Stomach (tissue), 9 donors: ENCODE data around the gene ADD3. TPM values are rescaled to one million over a fixed set of nuclear protein-coding genes. Genes with fewer than 3 reads are reported as not detected.

Source experiments
- DNase-seq, 2 donors: peaks; one replicate each; pipeline versions ENCODE4 v3.0.0 to v3.0.0-alpha.2; 2013 to 2019
- H3K27ac ChIP-seq, 5 donors: fragments of 200-600 bp in 4 of 5; sonication (generic) in 4 of 5; one replicate each; pipeline ENCODE4 v1.5.1; 2013 to 2019; ENCODE audit warnings: mild to moderate bottlenecking in 1 of 5, moderate library complexity in 1 of 5
- H3K27me3 ChIP-seq, 3 donors: fragments of 200-600 bp; sonication (generic); one replicate each; pipeline ENCODE4 v1.5.1; 2017 to 2019; ENCODE audit warnings: mixed run types in 1 of 3
- H3K36me3 ChIP-seq, 4 donors: fragments of 200-600 bp; sonication (generic); 1 replicate in 3 of 4; 2 replicates in 1 of 4; pipeline ENCODE4 v1.5.1; 2016 to 2019
- H3K4me1 ChIP-seq, 4 donors: fragments of 200-600 bp; sonication (generic); one replicate each; pipeline ENCODE4 v1.5.1; 2016 to 2019
- H3K4me3 ChIP-seq, 4 donors: fragments of 200-600 bp; sonication (generic) in 3 of 4; one replicate each; pipeline ENCODE4 v1.5.1; 2016 to 2019; ENCODE audit warnings: mild to moderate bottlenecking in 1 of 4
- H3K9me3 ChIP-seq, 4 donors: fragments of 200-600 bp; sonication (generic); one replicate each; pipeline ENCODE4 v1.5.1; 2016 to 2019
- CTCF ChIP-seq, 7 experiments: fragments of 450-650 bp in 4 of 7; fragments of 200-600 bp in 3 of 7; sonication (generic) in 3 of 7; IDR thresholded peaks; one replicate each; pipeline ENCODE4 v1.5.1; 2016 to 2019; ENCODE audit warnings: antibody characterized with exemption in 7 of 7, control low read depth in 2 of 7, mild to moderate bottlenecking in 1 of 7
- EP300 ChIP-seq: sonication (generic); formaldehyde crosslinking; IDR thresholded peaks from one replicate; pipeline ENCODE4 v1.6.1; 2017; ENCODE audit warnings: antibody characterized with exemption
- POLR2A ChIP-seq, 4 donors: fragments of 450-650 bp; IDR thresholded peaks; one replicate each; pipeline ENCODE4 v1.6.1; 2016; ENCODE audit warnings: antibody characterized with exemption in 4 of 4, control low read depth in 2 of 4, mild to moderate bottlenecking in 1 of 4, moderate library complexity in 1 of 4
- POLR2AphosphoS5 ChIP-seq, 3 donors: sonication (generic); formaldehyde crosslinking; IDR thresholded peaks; one replicate each; pipeline ENCODE4 v1.6.1; 2016; ENCODE audit warnings: antibody characterized with exemption in 3 of 3
- WGBS, 5 donors: extraction: QIAGEN DNeasy Blood & Tissue Kit in 3 of 5; methylation state at CpG; one replicate each; pipeline versions ENCODE4 v1.1.5 to v1.1.7; 2013 to 2018; 5-methylcytosine and 5-hydroxymethylcytosine counted together
- intact Hi-C: fragments of 100-400 bp; cut with DNase I; formaldehyde crosslinking; loops from one replicate; pipeline ENCODE4 v1.15.1; 2023; ENCODE audit warnings: low total_unique reads
- polyA plus RNA-seq, 3 donors: library from polyadenylated mRNA; stranded (reverse); fragments of 200-250 nt; gene quantifications; one replicate each; pipeline ENCODE4 v1.2.3, GENCODE V29; 2013
- total RNA-seq, 5 donors: library from RNA; depleted of rRNA; stranded (reverse); fragments of >200 nt; gene quantifications; one replicate each; pipeline versions ENCODE4 v1.1.0 to v1.2.3, GENCODE V29; 2014 to 2016
- donor health status: healthy with polysubstance abuse.
- donor health status: Bipolar disorder and iron deficiency.
- donor health status: healthy.

ADD3 gene
- total and polyA plus RNA-seq, 8 donors, result 22.9 to 600 (median 80.3) TPM

- intact Hi-C loops, result no loop called here
- Histone ChIP-seq H3K27me3 (no peaks in the 10 kb centered on the region), H3K9me3 (no peaks in the 10 kb centered on the region), H3K4me3 (no peak overlapping the region), H3K36me3 (no peaks in the 10 kb centered on the region), H3K4me1 (peaks cover 6 to 28% (median 19%) of the 10 kb centered on the region in 4 donors), H3K27ac (no peak overlapping the region)
- no peak for TF ChIP-seq POLR2A (IDR thresholded peaks at IDR 0.05)
- TF ChIP-seq CTCF (IDR thresholded peaks at IDR 0.05), result no peak
- TF ChIP-seq POLR2AphosphoS5 (IDR thresholded peaks at IDR 0.05), result no peak
- no peak for TF ChIP-seq EP300
- no peak for DNase-seq
- WGBS, 5 donors, result 66 to 81% (median 77%) methylated on average over 2 of the region's 2 CpGs
These were observed 47.1 kb upstream of the ADD3 start for GRCh38 chr10:109960682-109961081.

- 50 to 70% (median 58%) methylated on average over 5 of the region's 5 CpGs for WGBS, 5 donors
- DNase-seq, result peak in 1 of 2 donors; percentile 80
- Histone ChIP-seq H3K27ac (peak overlapping the region in 1 of 5 donors; percentile 5), H3K4me3 (no peak overlapping the region), H3K36me3 (no peaks in the 10 kb centered on the region), H3K4me1 (peaks cover 13 to 35% (median 26%) of the 10 kb centered on the region in 4 donors), H3K27me3 (no peaks in the 10 kb centered on the region), H3K9me3 (no peaks in the 10 kb centered on the region)
- intact Hi-C loops, result no loop called here
- TF ChIP-seq CTCF (IDR thresholded peaks at IDR 0.05) (no peak), EP300 (no peak), POLR2A (IDR thresholded peaks at IDR 0.05) (no peak)
These were observed 46.4 kb upstream of the ADD3 start for GRCh38 chr10:109961174-109962001.

GRCh38 chr10:109962247-109962646 is 45.5 kb upstream of the ADD3 start:
- Histone ChIP-seq H3K27me3 (no peaks in the 10 kb centered on the region), H3K9me3 (no peaks in the 10 kb centered on the region), H3K4me1 (peaks cover 16 to 40% (median 31%) of the 10 kb centered on the region in 4 donors), H3K27ac (peak overlapping the region in 1 of 5 donors; percentile 5), H3K36me3 (no peaks in the 10 kb centered on the region), H3K4me3 (no peak overlapping the region)
- intact Hi-C loops, result no loop called here
- DNase-seq, result no peak
- 90 to 100% (median 95%) methylated on average over 1 of the region's 1 CpG for WGBS, 5 donors
- TF ChIP-seq CTCF (IDR thresholded peaks at IDR 0.05) (no peak), EP300 (no peak), POLR2A (IDR thresholded peaks at IDR 0.05) (no peak), POLR2AphosphoS5 (IDR thresholded peaks at IDR 0.05) (no peak)

- 74 to 81% (median 77%) methylated on average over 5 of the region's 5 CpGs for WGBS, 5 donors
These were observed 44.3 kb upstream of the ADD3 start for GRCh38 chr10:109963439-109963838.

More at GRCh38 chr10:109963439-109963838, 44.3 kb upstream of the ADD3 start:
- no peak for DNase-seq
- TF ChIP-seq CTCF (IDR thresholded peaks at IDR 0.05) (no peak), EP300 (no peak), POLR2AphosphoS5 (IDR thresholded peaks at IDR 0.05) (no peak), POLR2A (IDR thresholded peaks at IDR 0.05) (no peak)
- intact Hi-C loops, result no loop called here
- Histone ChIP-seq H3K36me3 (no peaks in the 10 kb centered on the region), H3K27me3 (no peaks in the 10 kb centered on the region), H3K4me1 (peaks cover 18 to 49% (median 36%) of the 10 kb centered on the region in 4 donors), H3K27ac (no peak overlapping the region), H3K9me3 (no peaks in the 10 kb centered on the region), H3K4me3 (no peak overlapping the region)
